Mammary microvascular endothelial cell (primary cell): ENCODE measurements around the gene LMBR1L. TPM values are rescaled to one million over a fixed set of nuclear protein-coding genes. Genes with fewer than 3 reads are reported as not detected.

Experiments used
- total RNA-seq: library from RNA; depleted of rRNA; stranded (reverse); fragments of >200 nt; gene quantifications from 2 replicates; pipeline ENCODE4 v1.2.3, GENCODE V29; 2015

Gene LMBR1L
- total RNA-seq: 32.2 and 51.6 TPM in 2 replicates

GRCh38 chr12:49110464-49111155 is at the start of gene LMBR1L:
Gene LMBR1L (minus strand): TSS chr12:49110847. CDS start chr12:49110555, 292 bp downstream.

GRCh38 chr12:49131051-49131893 is 20.6 kb upstream of the LMBR1L start, which contains the start of gene TUBA1B:
Gene TUBA1B (minus strand): TSS chr12:49131395. CDS start chr12:49131300, 95 bp downstream.

GRCh38 chr12:49094160-49094974 is 16.3 kb downstream of the LMBR1L start, which contains the start of gene DHH:
Gene DHH (minus strand): TSS chr12:49094801. CDS start chr12:49094512, 289 bp downstream.

GRCh38 chr12:49069507-49070346 is 40.9 kb downstream of the LMBR1L start, which contains the start of gene RHEBL1:
Gene RHEBL1 (minus strand): TSS chr12:49069979. CDS start chr12:49069785, 194 bp downstream.

GRCh38 chr12:49060237-49061156 is 50.1 kb downstream of the LMBR1L start, which contains the start of gene KMT2D:
Gene KMT2D (minus strand): TSS chr12:49060794. CDS start chr12:49055324, 5,470 bp downstream.

Other genes starting within 250 kb of the LMBR1L start
- 4.1 and 5.3 TPM in 2 replicates for gene RND1, start 245.0 kb downstream of the LMBR1L start, total RNA-seq
- gene FKBP11, start 185.4 kb downstream of the LMBR1L start, total RNA-seq: 25.8 and 28.5 TPM in 2 replicates
- 109 and 119 TPM in 2 replicates for gene ARF3, start 153.4 kb downstream of the LMBR1L start, total RNA-seq
- not detected in 2 replicates for gene WNT10B, start 139.1 kb downstream of the LMBR1L start, total RNA-seq
- not detected in 2 replicates for gene WNT1, start 132.5 kb downstream of the LMBR1L start, total RNA-seq
- gene DDN, start 111.5 kb downstream of the LMBR1L start, total RNA-seq: under 0.01 TPM in 1 of 2 replicates, not detected in the other
- gene PRKAG1, start 92.1 kb downstream of the LMBR1L start, total RNA-seq: 39.6 and 41.2 TPM in 2 replicates
- 15.9 and 39.8 TPM in 2 replicates for gene KMT2D, start 50.1 kb downstream of the LMBR1L start, total RNA-seq
- gene RHEBL1, start 40.9 kb downstream of the LMBR1L start, total RNA-seq: 5.4 and 6.9 TPM in 2 replicates
- gene DHH, start 16.0 kb downstream of the LMBR1L start, total RNA-seq: 3.5 and 4.4 TPM in 2 replicates
- 3,914 and 4,040 TPM in 2 replicates for gene TUBA1B, start 20.5 kb upstream of the LMBR1L start, total RNA-seq
- 773 and 887 TPM in 2 replicates for gene TUBA1A, start 78.2 kb upstream of the LMBR1L start, total RNA-seq
- 1,170 and 1,280 TPM in 2 replicates for gene TUBA1C, start 154.2 kb upstream of the LMBR1L start, total RNA-seq
- not detected in 2 replicates for gene PRPH, start 184.3 kb upstream of the LMBR1L start, total RNA-seq
- 26.0 and 39.2 TPM in 2 replicates for gene TROAP, start 212.4 kb upstream of the LMBR1L start, total RNA-seq
- not detected in 2 replicates for gene C1QL4, start 226.3 kb upstream of the LMBR1L start, total RNA-seq
- gene DNAJC22, start 236.0 kb upstream of the LMBR1L start, total RNA-seq: 0.20 and 0.98 TPM in 2 replicates